GM10248 (cell line): ENCODE data around the gene EHD3.

Experiments
- CTCF ChIA-PET: fragments of 300-600 bp; sonication (Branson Sonifier 250); formaldehyde crosslinking; extraction: SDS; loops from one replicate; lab custom pipeline; 2021; ENCODE audit warnings: antibody characterized with exemption; lab: Yijun Ruan, JAX
- POLR2A ChIA-PET: fragments of 350-650 bp; sonication (Branson Sonifier 250); formaldehyde crosslinking; extraction: SDS; loops from one replicate; lab custom pipeline; 2020; ENCODE audit warnings: antibody characterized with exemption; lab: Yijun Ruan, JAX
- DNase-seq: peaks from one replicate; pipeline ENCODE4 v3.0.0; 2012; ENCODE audit errors: extremely low spot score
- TF ChIP-seq, protein P1 (sequence below): IDR thresholded peaks from 2 replicates; pipeline ENCODE4 v1.5.1; 2012; ENCODE audit warnings: mild to moderate bottlenecking, low read depth; ENCODE audit errors: extremely low read depth, missing control alignments, control extremely low read depth

Gene EHD3

DNA sequence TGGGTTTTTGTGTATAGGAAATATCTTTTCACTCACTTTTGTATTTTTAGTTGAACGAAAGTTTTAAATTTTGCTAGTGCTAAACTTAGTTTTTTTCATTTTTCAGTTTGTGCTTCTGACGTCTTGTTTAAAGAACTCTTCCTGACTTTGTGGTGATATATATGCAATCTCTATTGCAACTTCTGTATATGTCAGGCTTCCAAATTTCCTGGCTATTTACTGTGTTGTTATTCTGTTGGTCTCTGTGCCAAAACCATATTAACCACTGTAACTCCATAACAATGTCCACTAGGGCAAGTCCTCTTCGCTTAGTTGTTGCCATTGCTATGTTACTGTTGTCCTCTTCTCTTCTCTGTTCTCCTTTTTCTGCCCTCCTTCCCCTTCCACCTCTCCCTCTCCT lies 3.2 kb upstream of the EHD3 start:
- DNase-seq = no peak

DNA sequence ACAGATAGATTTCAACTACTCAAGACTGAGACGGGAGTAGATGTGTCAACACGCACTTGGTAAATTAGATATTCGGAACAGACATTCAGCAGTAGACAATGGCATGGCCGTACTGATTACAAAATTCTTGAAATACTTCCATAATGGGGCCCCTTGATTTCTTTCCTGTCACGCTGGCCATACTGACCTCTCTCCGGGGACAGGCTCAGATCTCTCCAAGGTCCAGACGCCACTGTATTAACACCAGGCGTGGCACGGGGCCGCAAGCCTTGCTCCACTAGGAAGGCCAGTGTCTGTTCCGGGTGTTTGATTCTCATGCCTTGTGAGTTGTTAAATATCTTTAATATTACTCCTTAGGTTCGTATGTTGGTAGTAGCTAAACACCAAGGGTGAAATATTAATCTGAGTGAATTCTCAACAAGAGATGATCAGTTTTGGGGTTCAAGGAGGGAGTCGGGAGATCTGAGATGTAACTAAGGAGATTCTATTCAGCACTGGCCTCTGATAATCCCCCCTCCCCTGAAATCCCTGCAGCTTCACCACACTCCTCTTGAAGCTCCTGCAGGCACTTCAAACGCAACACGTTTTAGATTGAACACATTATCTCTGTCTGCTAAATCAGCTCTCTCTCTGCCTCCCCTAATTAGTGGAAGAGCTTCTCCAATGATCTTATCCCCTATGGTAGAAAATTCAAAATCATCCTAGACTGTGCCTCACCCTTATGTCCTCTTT lies 2.2 kb upstream of the EHD3 start:
- TF ChIP-seq, protein P1, sequence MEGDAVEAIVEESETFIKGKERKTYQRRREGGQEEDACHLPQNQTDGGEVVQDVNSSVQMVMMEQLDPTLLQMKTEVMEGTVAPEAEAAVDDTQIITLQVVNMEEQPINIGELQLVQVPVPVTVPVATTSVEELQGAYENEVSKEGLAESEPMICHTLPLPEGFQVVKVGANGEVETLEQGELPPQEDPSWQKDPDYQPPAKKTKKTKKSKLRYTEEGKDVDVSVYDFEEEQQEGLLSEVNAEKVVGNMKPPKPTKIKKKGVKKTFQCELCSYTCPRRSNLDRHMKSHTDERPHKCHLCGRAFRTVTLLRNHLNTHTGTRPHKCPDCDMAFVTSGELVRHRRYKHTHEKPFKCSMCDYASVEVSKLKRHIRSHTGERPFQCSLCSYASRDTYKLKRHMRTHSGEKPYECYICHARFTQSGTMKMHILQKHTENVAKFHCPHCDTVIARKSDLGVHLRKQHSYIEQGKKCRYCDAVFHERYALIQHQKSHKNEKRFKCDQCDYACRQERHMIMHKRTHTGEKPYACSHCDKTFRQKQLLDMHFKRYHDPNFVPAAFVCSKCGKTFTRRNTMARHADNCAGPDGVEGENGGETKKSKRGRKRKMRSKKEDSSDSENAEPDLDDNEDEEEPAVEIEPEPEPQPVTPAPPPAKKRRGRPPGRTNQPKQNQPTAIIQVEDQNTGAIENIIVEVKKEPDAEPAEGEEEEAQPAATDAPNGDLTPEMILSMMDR = no peak
- no peak for DNase-seq
- ChIA-PET POLR2A (no interaction called here), CTCF (interaction anchor here (1.3 kb wide), 1 partner anchor 61 kb away, joined by 3 read pairs; no protein-coding TSS in a partner anchor)

More for the DNA sequence above, 3.2 kb upstream of the EHD3 start:
- ChIA-PET CTCF (interaction anchor here (1.0 to 2.8 kb wide), 2 partner anchors 10 to 21 kb away, joined by 3 to 8 read pairs; no protein-coding TSS in a partner anchor), POLR2A (no interaction called here)
- TF ChIP-seq, protein P1 = no peak

DNA sequence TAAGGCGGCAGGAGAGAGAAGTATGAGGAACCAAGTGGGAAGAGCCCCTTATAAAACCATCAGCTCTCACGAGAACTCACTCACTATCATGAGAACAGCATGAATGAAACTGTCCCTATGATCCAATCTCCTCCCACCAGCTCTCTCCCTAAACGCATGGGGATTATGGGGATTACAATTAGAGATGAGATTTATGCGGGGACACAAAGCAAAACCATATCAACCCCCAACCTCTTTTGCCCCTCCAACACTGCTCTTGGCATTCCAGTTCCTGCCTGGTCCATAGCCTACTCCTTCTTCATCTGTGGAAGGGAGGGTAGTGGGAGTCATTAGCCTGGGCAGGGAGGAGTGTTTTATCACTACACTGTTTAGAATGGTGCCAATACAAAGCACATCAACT lies 1.4 kb upstream of the EHD3 start:
- TF ChIP-seq, protein P1 = no peak
- no peak for DNase-seq
- POLR2A ChIA-PET = no interaction called here
- CTCF ChIA-PET = interaction anchor here (1.0 to 2.2 kb wide), 3 partner anchors 13 to 101 kb away, joined by 3 to 6 read pairs (median 3); no protein-coding TSS in a partner anchor

DNA sequence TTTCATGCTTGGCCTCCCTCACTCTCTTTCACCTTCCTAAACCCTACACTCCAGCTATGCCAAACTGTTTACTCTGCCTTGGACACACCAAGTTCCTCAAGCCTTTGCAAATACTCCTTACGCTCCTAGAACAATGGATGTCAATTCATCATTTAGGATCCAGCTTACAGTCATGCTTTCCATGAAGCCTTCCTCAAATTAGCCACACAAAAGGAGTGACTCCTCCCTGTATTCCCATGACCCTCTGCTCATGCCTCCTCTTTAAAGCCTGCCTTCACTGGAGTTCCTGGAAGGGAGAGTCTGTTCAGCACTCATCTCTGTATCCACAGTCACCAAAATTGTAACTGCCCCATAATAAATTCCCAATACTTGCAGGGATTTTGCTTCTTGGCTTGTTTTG lies 721 bp upstream of the EHD3 start:
- TF ChIP-seq, protein P1 = no peak
- ChIA-PET CTCF (interaction anchor here (1.0 to 2.2 kb wide), 4 partner anchors 13 to 522 kb away, joined by 3 to 6 read pairs (median 4); no protein-coding TSS in a partner anchor), POLR2A (no interaction called here)
- DNase-seq = no peak

DNA sequence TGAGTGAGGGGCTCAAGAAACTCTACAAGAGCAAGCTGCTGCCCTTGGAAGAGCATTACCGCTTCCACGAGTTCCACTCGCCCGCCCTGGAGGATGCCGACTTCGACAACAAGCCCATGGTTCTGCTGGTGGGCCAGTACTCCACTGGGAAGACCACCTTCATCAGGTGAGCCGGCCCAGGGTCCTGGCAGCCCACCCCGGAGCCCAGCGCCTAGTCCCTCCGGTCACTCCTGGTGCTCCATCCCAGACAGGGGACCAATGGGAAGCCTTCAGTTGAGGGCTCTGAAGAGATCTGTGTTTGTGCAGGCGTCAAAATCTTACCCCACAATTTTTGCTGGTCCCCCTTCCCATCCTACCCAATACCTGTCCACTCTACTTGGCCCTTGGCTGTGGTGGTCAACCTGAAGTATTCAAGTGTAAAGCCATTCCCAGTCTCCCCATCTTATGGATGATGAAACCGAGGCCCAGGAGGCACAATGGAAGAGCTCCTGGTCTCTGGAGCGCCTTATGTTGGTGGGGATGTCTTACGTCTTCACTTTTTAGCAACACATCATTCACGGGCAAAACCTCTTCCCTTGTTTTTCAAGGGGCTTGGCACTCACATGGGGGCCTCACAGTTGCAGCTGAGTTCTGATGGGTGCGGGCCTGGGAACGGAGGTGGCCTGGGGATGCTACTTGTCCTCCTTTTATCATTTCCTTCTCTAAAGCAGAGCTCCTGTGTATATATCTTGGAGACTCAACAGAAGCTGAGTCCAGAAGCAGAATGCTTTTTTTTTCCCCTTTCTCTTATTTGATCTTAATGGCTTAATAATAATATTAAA lies 941 bp downstream of the EHD3 start:
- POLR2A ChIA-PET = no interaction called here
- TF ChIP-seq, protein P1 = no peak
- CTCF ChIA-PET = interaction anchor here (0.8 to 1.6 kb wide), 3 partner anchors 15 to 523 kb away, joined by 3 to 8 read pairs (median 3); no protein-coding TSS in a partner anchor
- no peak for DNase-seq

DNA sequence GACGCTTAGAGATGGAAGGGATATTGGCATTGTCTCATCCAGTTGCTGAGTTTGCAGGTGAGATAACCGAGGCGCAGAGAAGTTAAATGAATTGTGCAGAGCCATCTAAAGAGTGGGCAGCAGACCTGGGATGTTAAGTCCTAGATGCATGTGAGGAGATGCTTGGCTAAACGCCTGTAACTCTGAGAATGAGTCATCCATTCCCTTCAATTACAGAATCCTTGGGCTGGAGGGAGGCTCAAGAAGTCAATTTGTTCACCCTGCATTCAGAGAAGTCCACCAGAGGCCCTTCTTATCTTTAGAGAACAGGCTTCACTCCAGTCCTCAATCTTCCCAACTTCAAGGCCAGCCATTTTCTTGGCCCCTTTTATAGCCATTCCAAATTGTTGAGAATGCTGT lies 1.6 kb downstream of the EHD3 start:
- TF ChIP-seq, protein P1 = no peak
- no peak for DNase-seq
- ChIA-PET CTCF (no interaction called here), POLR2A (no interaction called here)
